ENCODE data around the gene GNL1.

Gene GNL1, protein sequence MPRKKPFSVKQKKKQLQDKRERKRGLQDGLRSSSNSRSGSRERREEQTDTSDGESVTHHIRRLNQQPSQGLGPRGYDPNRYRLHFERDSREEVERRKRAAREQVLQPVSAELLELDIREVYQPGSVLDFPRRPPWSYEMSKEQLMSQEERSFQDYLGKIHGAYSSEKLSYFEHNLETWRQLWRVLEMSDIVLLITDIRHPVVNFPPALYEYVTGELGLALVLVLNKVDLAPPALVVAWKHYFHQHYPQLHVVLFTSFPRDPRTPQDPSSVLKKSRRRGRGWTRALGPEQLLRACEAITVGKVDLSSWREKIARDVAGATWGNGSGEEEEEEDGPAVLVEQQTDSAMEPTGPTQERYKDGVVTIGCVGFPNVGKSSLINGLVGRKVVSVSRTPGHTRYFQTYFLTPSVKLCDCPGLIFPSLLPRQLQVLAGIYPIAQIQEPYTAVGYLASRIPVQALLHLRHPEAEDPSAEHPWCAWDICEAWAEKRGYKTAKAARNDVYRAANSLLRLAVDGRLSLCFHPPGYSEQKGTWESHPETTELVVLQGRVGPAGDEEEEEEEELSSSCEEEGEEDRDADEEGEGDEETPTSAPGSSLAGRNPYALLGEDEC

DNA sequence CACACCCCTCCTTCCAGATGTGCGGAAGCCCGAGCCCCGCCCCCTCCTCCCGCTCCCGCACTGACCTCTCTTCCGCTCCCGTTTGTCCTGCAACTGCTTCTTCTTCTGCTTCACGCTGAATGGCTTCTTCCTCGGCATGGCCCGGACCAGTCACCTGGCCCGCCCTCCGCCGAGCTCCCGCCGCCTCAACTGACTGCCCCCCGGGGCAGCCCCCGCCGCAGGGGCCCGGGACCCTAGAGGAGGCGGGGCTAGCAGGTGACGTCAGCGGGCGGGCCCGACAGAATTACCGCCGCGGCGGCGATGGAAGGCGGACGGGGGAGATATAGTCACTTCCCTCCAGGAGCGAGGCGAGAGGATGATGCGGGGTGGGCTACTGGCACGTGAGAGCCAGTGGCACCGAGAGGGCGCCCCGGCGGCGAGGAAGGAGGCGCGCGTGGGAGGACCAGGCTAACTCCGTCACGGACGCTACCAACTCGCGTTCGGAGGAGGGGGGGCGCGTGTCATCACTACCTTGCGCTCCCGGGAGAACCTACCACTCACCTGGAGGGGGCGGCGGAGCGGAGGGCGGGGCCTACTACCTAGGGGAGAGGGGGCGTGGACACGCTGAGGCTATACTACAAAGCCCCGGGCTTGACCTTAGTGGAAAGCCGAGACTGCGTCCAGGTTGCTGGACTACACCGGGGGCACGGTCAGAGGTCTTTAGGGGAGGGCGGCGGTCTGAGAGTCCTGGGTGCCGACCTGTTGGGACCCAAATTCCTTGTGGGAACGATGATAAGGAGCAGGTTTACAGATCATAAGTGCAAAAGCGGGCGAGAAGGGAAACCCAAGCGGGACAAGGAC lies at the start of gene GNL1:
TSS of gene GNL1 (minus strand) at position 424 of the 840 bp plus-strand sequence. CDS start at position 138, 286 bp downstream.
- DNase-seq: peak; percentile 100

- DNase-seq: no peak
Measured at GRCh38 chr6:30603961-30604360, 47.7 kb upstream of the GNL1 start.

GRCh38 chr6:30601815-30602641 lies 45.7 kb upstream of the GNL1 start:
- DNase-seq: no peak

DNA sequence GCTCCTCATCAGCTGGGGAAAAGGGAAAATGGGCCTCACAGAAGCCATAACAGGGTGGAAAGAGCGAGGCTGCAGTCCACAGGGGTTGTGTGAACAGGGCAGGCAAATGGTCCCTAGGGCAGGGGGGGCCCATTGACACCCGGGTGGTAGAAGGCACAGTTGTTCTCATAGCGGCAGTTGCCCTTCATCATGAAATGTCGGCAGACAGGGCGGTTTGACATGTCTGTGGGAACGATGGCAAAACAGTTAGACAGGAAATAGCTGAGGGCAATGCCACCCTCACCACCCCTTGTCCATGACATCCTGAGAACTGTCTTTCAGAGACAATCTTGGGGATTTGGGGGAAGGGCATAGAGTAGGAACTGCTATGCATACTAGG lies 45.1 kb upstream of the GNL1 start:
- no peak for DNase-seq

DNA sequence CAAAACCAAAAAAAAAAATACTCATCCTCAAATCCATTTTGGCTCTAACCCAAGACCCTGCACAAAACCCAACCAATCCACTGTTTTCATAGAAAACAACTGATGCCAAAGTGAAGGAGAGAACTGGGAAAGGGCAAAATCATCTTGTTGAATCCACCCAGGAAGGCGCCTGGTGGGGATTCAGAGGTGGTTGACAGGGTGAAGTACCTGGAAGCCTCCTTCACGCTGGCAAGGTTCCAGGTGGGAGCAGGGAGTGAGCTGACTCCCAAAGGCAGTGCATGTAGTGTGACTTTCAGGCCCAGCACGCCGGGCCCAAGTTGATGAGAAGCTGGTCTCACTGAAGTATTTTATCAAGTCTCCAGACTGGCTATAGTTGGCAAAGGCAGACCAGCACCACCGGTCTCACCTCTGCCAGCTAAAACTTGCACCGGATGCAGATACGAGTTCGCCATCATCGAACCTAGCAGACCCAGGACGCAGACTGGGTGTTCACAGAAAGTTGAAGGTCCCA lies 44.2 kb upstream of the GNL1 start:
- DNase-seq: no peak

GRCh38 chr6:30599625-30600324 lies 43.5 kb upstream of the GNL1 start:
- no peak for DNase-seq

GRCh38 chr6:30598912-30599624 lies 42.8 kb upstream of the GNL1 start:
- no peak for DNase-seq

GRCh38 chr6:30597315-30598144 lies 41.2 kb upstream of the GNL1 start:
- DNase-seq: peak; percentile 89

DNA sequence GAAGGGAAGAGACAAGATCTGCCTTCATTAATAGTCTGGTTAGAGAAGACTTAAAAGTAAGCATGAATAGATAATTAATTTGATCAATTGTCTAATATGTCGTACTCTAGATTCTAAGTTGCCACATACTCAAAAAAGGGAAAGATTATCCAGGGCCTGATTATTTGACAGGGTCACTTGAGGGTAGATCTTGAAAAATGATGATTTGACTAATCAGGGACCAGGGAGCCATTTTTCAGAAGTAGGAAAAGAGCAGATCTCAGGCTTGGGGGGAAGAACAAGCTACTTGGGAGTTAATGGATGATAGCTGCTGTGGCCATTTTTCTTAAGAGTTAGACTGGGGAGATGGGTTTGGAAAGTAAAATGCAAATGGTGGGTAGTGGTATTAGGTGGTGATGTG lies 36.0 kb upstream of the GNL1 start:
- DNase-seq: no peak

GRCh38 chr6:30591008-30591407 lies 34.7 kb upstream of the GNL1 start:
- DNase-seq: no peak

DNA sequence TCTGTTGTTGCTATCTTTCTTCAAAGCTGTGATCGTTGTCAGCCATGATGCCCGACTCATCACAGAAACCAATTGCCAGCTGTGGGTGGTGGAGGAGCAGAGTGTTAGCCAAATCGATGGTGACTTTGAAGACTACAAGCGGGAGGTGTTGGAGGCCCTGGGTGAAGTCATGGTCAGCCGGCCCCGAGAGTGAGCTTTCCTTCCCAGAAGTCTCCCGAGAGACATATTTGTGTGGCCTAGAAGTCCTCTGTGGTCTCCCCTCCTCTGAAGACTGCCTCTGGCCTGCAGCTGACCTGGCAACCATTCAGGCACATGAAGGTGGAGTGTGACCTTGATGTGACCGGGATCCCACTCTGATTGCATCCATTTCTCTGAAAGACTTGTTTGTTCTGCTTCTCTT lies 34.2 kb upstream of the GNL1 start:
- no peak for DNase-seq

- DNase-seq: no peak
Measured at GRCh38 chr6:30589754-30590358, 33.6 kb upstream of the GNL1 start.

DNA sequence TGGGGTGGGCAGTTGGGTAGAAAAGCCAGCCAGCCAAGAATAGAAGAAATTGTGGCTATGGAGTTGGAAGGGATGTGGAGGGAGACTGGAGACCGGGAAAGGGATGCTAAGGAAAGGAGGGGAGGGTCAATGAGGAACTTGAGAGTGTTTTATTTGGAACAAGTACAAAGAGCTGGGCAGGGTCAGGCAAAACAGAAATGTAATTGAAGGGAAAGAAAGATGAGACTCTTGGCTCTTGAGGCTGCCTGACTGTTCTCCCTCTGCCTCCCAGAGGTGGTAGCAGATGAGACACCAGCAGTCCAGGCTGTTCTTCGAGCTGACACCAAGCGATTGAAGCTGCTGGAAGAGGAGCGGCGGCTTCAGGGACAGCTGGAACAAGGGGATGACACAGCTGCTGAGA lies 27.6 kb upstream of the GNL1 start:
- DNase-seq: no peak

DNA sequence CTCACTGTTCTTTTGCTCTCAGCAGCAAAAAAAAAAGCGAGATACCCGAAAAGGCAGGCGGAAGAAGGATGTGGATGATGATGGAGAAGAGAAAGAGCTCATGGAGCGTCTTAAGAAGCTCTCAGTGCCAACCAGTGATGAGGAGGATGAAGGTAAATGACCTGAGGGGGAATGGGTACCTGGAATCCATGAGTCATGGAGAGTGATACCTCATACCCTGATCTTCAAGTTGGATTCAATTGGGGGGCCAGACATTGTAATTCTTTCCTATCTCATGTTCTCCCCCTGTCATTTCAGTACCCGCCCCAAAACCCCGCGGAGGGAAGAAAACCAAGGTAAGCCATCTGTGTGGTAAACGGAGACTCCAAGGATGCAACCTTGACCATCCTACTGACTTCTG lies 21.8 kb upstream of the GNL1 start:
- DNase-seq: no peak

GRCh38 chr6:30573113-30573512 lies 16.8 kb upstream of the GNL1 start:
- DNase-seq: no peak

DNA sequence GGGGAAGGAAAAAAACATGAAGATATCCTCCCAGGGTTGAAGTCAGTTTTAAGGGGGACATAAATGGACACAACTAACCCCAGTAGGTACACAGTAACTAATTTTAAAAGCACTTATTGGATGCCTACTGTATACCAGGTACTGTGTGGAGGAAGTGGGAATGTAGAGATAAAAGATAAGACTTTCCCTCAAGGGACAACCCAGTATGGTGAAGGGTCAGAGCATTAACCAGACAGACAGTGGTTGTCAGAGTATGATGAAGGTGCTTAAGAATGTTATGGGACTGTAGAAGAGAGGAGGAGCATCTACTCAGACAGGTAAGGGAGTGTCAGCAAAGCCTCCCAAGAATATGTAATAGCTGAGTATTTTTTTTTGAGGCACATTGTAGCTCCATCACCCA lies 15.9 kb upstream of the GNL1 start:
- no peak for DNase-seq

DNA sequence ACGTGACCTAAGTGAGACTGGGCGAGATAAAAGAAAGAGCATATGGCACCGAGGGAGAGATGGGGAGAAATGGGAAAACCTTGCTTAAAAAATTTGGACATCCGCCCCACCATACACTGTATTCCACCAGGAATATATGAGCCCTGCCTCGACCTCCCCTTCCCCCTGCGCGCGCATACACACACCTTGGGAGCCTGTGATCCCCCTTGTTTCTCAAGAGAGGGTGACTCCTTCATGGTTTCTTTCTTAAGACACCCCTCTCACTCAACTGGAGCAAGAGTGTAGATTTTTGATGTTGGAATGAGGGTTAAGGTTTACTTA lies 15.4 kb upstream of the GNL1 start:
- DNase-seq: no peak

DNA sequence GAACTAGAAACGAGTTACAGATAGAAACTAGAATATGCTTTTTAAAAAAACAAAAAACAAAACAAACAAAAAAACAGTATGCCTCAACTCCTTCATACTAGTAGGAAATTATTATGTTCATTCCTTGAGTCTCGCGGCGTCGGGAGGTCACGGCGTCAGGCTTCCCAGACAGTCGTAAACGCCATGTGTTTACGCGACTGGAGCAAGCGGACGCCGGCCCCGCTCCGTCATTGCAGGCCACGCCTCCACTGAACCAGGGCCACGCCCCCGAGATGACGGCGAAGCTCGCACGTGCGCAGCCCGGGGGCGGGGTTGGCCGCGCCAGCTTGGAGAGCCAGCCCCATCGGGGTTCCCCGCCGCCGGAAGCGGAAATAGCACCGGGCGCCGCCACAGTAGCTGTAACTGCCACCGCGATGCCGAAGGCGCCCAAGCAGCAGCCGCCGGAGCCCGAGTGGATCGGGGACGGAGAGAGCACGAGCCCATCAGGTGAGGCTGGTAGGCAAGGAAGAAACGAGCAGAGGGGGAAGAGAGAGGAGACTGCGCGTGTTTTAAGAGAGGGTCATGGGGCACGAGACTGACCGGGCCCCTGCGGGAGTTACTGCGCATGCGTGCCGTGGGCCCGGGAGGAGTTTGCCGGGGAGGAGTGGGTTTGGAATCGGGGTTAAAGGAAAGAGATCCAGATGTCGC lies 14.9 kb upstream of the GNL1 start, which contains the start of gene ABCF1:
TSS of gene ABCF1 (plus strand) at position 368 of the 687 bp plus-strand sequence. CDS start at position 414, 46 bp downstream.
- DNase-seq: peak; percentile 100

- no peak for DNase-seq
Measured at GRCh38 chr6:30570740-30571074, 14.4 kb upstream of the GNL1 start.
